HCT116 (cell line): ENCODE results near the gene CGRRF1. TPM values are rescaled to one million over a fixed set of nuclear protein-coding genes. Genes with fewer than 3 reads are reported as not detected.

Experiments used
- ATAC-seq: fragments of 200-7000 bp; cut with Tn5 transposase; 2 replicates; pipeline ENCODE4 v1.9.1; 2020; ENCODE audit warnings: mild to moderate bottlenecking, moderate library complexity
- BruUV-seq: library from RNA; stranded (reverse); fragments of 400-500 nt; replicated peaks from 2 replicates; lab custom pipeline; 2021; lab: Mats Ljungman, UMichigan
- CTCF ChIA-PET: fragments of 300-600 bp; sonication (Branson Sonifier 250); formaldehyde crosslinking; loops from one replicate; lab custom pipeline; 2021; ENCODE audit warnings: antibody characterized with exemption; lab: Charles Lee
- POLR2A ChIA-PET: fragments of 300-600, 350-600 bp; sonication (Branson Sonifier 250); formaldehyde crosslinking; loops from one replicate; lab custom pipeline; 2021; ENCODE audit warnings: antibody characterized with exemption; lab: Charles Lee
- RAD21 ChIA-PET, 2 experiments: fragments of 300-600 bp; sonication (Branson Sonifier 250); formaldehyde crosslinking; loops; one replicate each; lab custom pipeline; 2023; ENCODE audit warnings: low total read pairs in 2 of 2; ENCODE audit not compliant: uncharacterized antibody in 2 of 2, unreplicated experiment in 2 of 2, low non-redundant PET in 1 of 2; lab: Charles Lee
- DNase-seq: peaks from one replicate; pipeline ENCODE4 v3.0.0-alpha.2; 2010; ENCODE audit warnings: low read depth, low spot score
- H2AFZ ChIP-seq: fragments of 200-600 bp; shearing (Covaris generic), sonication (generic); 2 replicates; pipeline ENCODE4 v1.6.1; 2017; ENCODE audit warnings: low read depth, mixed run types, mixed read lengths, antibody characterized with exemption, low read length; ENCODE audit not compliant: poor library complexity, severe bottlenecking
- H3K27ac ChIP-seq: 2 replicates; pipeline ENCODE4 v1.5.1; 2012; ENCODE audit warnings: low read depth, low read length
- H3K27me3 ChIP-seq: fragments of 200-600 bp; sonication (generic); 2 replicates; pipeline ENCODE4 v1.6.1; 2016; ENCODE audit warnings: mixed run types, low read length, mixed read lengths; ENCODE audit not compliant: insufficient read depth
- H3K36me3 ChIP-seq, 2 experiments: fragments of 200-500 bp in 1 of 2; fragments of 200-600 bp in 1 of 2; sonication (Bioruptor generic) in 1 of 2; sonication (generic) in 1 of 2; 2 replicates each; pipeline versions ENCODE4 v1.5.1 to v1.6.1; 2014 to 2016; ENCODE audit warnings: low read length in 2 of 2, inconsistent platforms in 1 of 2, mixed read lengths in 1 of 2, mixed run types in 1 of 2; ENCODE audit not compliant: insufficient read depth in 2 of 2, control insufficient read depth in 1 of 2
- H3K4me1 ChIP-seq, 2 experiments: fragments of 200-600 bp in 1 of 2; sonication (generic) in 1 of 2; 2 replicates each; pipeline versions ENCODE4 v1.5.1 to v1.6.1; 2012 to 2017; ENCODE audit warnings: low read length in 2 of 2, inconsistent platforms in 1 of 2, mild to moderate bottlenecking in 1 of 2, mixed read lengths in 1 of 2, mixed run types in 1 of 2, moderate library complexity in 1 of 2; ENCODE audit not compliant: insufficient read depth in 2 of 2, control insufficient read depth in 1 of 2
- H3K4me2 ChIP-seq: fragments of 200-600 bp; sonication (generic); 2 replicates; pipeline ENCODE4 v1.6.1; 2017; ENCODE audit warnings: mixed run types, low read length, mixed read lengths
- H3K4me3 ChIP-seq, 2 experiments: fragments of 200-600 bp in 1 of 2; sonication (generic) in 1 of 2; replicated peaks in 1 of 2; 2 replicates each; pipeline ENCODE4 v1.5.1; 2011 to 2016; ENCODE audit warnings: low read length in 2 of 2, control low read depth in 1 of 2, low read depth in 1 of 2, mild to moderate bottlenecking in 1 of 2, mixed read lengths in 1 of 2, mixed run types in 1 of 2
- H3K79me2 ChIP-seq: fragments of 200-600 bp; sonication (generic); 2 replicates; pipeline ENCODE4 v1.6.1; 2017; ENCODE audit warnings: mild to moderate bottlenecking, mixed run types, low read length, moderate library complexity, mixed read lengths; ENCODE audit not compliant: insufficient read depth
- H3K9ac ChIP-seq: fragments of 200-600 bp; sonication (generic); 2 replicates; pipeline ENCODE4 v1.6.1; 2016; ENCODE audit warnings: low read length, mixed read lengths
- H3K9me2 ChIP-seq: fragments of 200-600 bp; sonication (generic), shearing (Covaris generic); 2 replicates; pipeline ENCODE4 v1.6.1; 2017; ENCODE audit warnings: mixed run types, mild to moderate bottlenecking, moderate library complexity; ENCODE audit not compliant: insufficient read depth
- H3K9me3 ChIP-seq, 2 experiments: fragments of 200-500 bp in 1 of 2; fragments of 200-600 bp in 1 of 2; sonication (Bioruptor generic) in 1 of 2; sonication (generic) in 1 of 2; 2 replicates each; pipeline ENCODE4 v1.6.1; 2014 to 2017; ENCODE audit warnings: low read length in 2 of 2, mixed read lengths in 2 of 2, inconsistent platforms in 1 of 2, low read depth in 1 of 2, mild to moderate bottlenecking in 1 of 2, mixed run types in 1 of 2, moderate library complexity in 1 of 2; ENCODE audit not compliant: control insufficient read depth in 1 of 2, insufficient read depth in 1 of 2
- H4K20me1 ChIP-seq: fragments of 200-600 bp; sonication (generic), shearing (Covaris generic); 2 replicates; pipeline ENCODE4 v1.6.1; 2017; ENCODE audit warnings: mixed run types, mild to moderate bottlenecking, moderate library complexity; ENCODE audit not compliant: insufficient read depth
- CEBPB ChIP-seq: IDR thresholded peaks from 2 replicates; pipeline ENCODE4 v1.6.1; 2012; ENCODE audit warnings: low read depth
- CTCF ChIP-seq, 3 experiments: fragments of 200-600 bp in 1 of 3; sonication (generic) in 1 of 3; IDR thresholded peaks in 2 of 3; conservative IDR thresholded peaks in 1 of 3; 2 replicates each; pipeline ENCODE4 v1.5.1; 2012 to 2017; ENCODE audit warnings: low read depth in 2 of 3, low read length in 2 of 3, antibody characterized with exemption in 1 of 3, borderline replicate concordance in 1 of 3, control low read depth in 1 of 3, mild to moderate bottlenecking in 1 of 3, mixed read lengths in 1 of 3, mixed run types in 1 of 3, moderate library complexity in 1 of 3; ENCODE audit not compliant: insufficient read depth in 1 of 3
- EGR1 ChIP-seq: IDR thresholded peaks from 2 replicates; pipeline ENCODE4 v1.6.1; 2012; ENCODE audit warnings: low read depth
- EZH2 ChIP-seq: fragments of 200-600 bp; sonication (generic); IDR thresholded peaks from 2 replicates; pipeline ENCODE4 v1.6.1; 2017; ENCODE audit warnings: antibody characterized with exemption, mixed run types
- FOSL1 ChIP-seq: IDR thresholded peaks from 2 replicates; pipeline ENCODE4 v1.6.1; 2012; ENCODE audit warnings: low read depth
- POLR2AphosphoS5 ChIP-seq: IDR thresholded peaks from 2 replicates; pipeline ENCODE4 v1.6.1; 2011; ENCODE audit warnings: mild to moderate bottlenecking, low read depth, low read length, moderate library complexity
- REST ChIP-seq: IDR thresholded peaks from 2 replicates; pipeline ENCODE4 v1.6.1; 2012; ENCODE audit warnings: low read depth
- TCF7L2 ChIP-seq: IDR thresholded peaks from 2 replicates; pipeline ENCODE4 v1.7.0; 2011; ENCODE audit warnings: borderline replicate concordance, inconsistent platforms; ENCODE audit not compliant: insufficient read depth, insufficient read length; ENCODE audit errors: extremely low read depth
- ZFX ChIP-seq: fragments of 450-650 bp; IDR thresholded peaks from 2 replicates; pipeline ENCODE4 v1.6.1; 2017
- ZNF274 ChIP-seq: fragments of 200-500 bp; sonication (Bioruptor generic); IDR thresholded peaks from 2 replicates; pipeline ENCODE4 v1.6.1; 2014; ENCODE audit warnings: mild to moderate bottlenecking, low read depth, low read length, inconsistent platforms
- intact Hi-C: fragments of 100-400 bp; cut with micrococcal nuclease; formaldehyde crosslinking; loops from 2 replicates; pipeline ENCODE4 v1.10.0; 2022
- total RNA-seq: library from RNA; stranded (reverse); gene quantifications from one replicate; pipeline ENCODE4 v1.2.1, GENCODE V29; 2021; ENCODE audit not compliant: unreplicated experiment
- TF ChIP-seq, protein P1 (sequence below): IDR thresholded peaks from 2 replicates; pipeline ENCODE4 v1.6.1; 2012

CGRRF1 gene
- total RNA-seq, 1 experiment from 2014 or later = 15.9 TPM

- BruUV-seq = no TSS peak
- RAD21 ChIA-PET = no interaction called here
- no peak overlapping the region for H3K27ac ChIP-seq
- POLR2A ChIA-PET = no interaction called here
- H3K4me3 ChIP-seq = no peak overlapping the region
- no peak overlapping the region for H2AFZ ChIP-seq
- H3K27me3 ChIP-seq = no peaks in the 10 kb centered on the region
- TF ChIP-seq POLR2AphosphoS5 = no peak
- no peak for TF ChIP-seq ZNF274
- TF ChIP-seq EZH2 = no peak
- no peak for TF ChIP-seq CEBPB
- TF ChIP-seq EGR1 = no peak
- no peak for TF ChIP-seq TCF7L2
- no peak for TF ChIP-seq CTCF (IDR thresholded peaks at IDR 0.05 in 2 of 3, conservative IDR thresholded peaks at IDR 0.05 in 1 of 3; ENCODE audit: borderline replicate concordance in 1 of 3, insufficient read depth in 1 of 3, low read depth in 2 of 3, low read length in 2 of 3)
- TF ChIP-seq ZFX = no peak
- TF ChIP-seq FOSL1 = no peak
- no peak for TF ChIP-seq REST
- TF ChIP-seq, protein P1, sequence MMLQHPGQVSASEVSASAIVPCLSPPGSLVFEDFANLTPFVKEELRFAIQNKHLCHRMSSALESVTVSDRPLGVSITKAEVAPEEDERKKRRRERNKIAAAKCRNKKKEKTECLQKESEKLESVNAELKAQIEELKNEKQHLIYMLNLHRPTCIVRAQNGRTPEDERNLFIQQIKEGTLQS = no peak
- H3K4me1 ChIP-seq = no peaks in the 10 kb centered on the region
- H3K36me3 ChIP-seq = peaks cover 5 to 7% of the 10 kb centered on the region in 2 experiments; a peak in 1 of 4 replicates
- DNase-seq = no peak
- no peaks in the 10 kb centered on the region; the same call in 1 of the 2 replicates for H3K79me2 ChIP-seq
- no peaks in the 10 kb centered on the region for H3K9me3 ChIP-seq
- no peaks in the 10 kb centered on the region for H4K20me1 ChIP-seq
- H3K9ac ChIP-seq = no peak overlapping the region
- CTCF ChIA-PET = no interaction called here
- intact Hi-C loops = no loop called here
- no peaks in the 10 kb centered on the region for H3K9me2 ChIP-seq
- no peak overlapping the region for H3K4me2 ChIP-seq
- no peak for ATAC-seq
Measured at GRCh38 chr14:54524410-54524809, 14.7 kb downstream of the CGRRF1 start.
